Measurements from ENCODE around the gene ACBD7. TPM values are rescaled to one million over a fixed set of nuclear protein-coding genes. Genes with fewer than 3 reads are reported as not detected.

The ACBD7 gene
- total RNA-seq, 1 donor from 2014 or later = 1.6 TPM

GRCh38 chr10:15035385-15036301, 52.9 kb downstream of the ACBD7 start:
- Histone ChIP-seq H3K9me3 (ENCODE audit: control insufficient read depth in 3 of 3, low read length in 3 of 3) (no peaks in the 10 kb centered on the region), H3K4me1 (ENCODE audit: control insufficient read depth in 3 of 3, insufficient read depth in 3 of 3, low read length in 3 of 3) (no peaks in the 10 kb centered on the region), H3K27ac (ENCODE audit: low read depth, low read length) (no peak overlapping the region), H3K4me3 (ENCODE audit: low read length in 3 of 3) (no peak overlapping the region), H3K9ac (ENCODE audit: low read depth in 1 of 3, low read length in 3 of 3) (no peak overlapping the region), H3K27me3 (ENCODE audit: control insufficient read depth in 3 of 3, insufficient read depth in 3 of 3, low read length in 3 of 3) (no peaks in the 10 kb centered on the region), H3K36me3 (ENCODE audit: control insufficient read depth in 3 of 3, insufficient read depth in 3 of 3, low read length in 3 of 3) (no peaks in the 10 kb centered on the region)

GRCh38 chr10:15027741-15028140, 60.8 kb downstream of the ACBD7 start:
- H3K36me3 ChIP-seq (ENCODE audit: control insufficient read depth in 3 of 3, insufficient read depth in 3 of 3, low read length in 3 of 3) = no peaks in the 10 kb centered on the region
- H3K9ac ChIP-seq (ENCODE audit: low read depth in 1 of 3, low read length in 3 of 3) = no peak overlapping the region
- no peaks in the 10 kb centered on the region for H3K27me3 ChIP-seq (ENCODE audit: control insufficient read depth in 3 of 3, insufficient read depth in 3 of 3, low read length in 3 of 3)

More at GRCh38 chr10:15027741-15028140, 60.8 kb downstream of the ACBD7 start:
- H3K4me3 ChIP-seq (ENCODE audit: low read length in 3 of 3) = no peak overlapping the region
- H3K4me1 ChIP-seq (ENCODE audit: control insufficient read depth in 3 of 3, insufficient read depth in 3 of 3, low read length in 3 of 3) = no peaks in the 10 kb centered on the region
- H3K27ac ChIP-seq (ENCODE audit: low read depth, low read length) = no peak overlapping the region
- peaks cover 0 to 1% (median 0%) of the 10 kb centered on the region in 3 donors for H3K9me3 ChIP-seq (ENCODE audit: control insufficient read depth in 3 of 3, low read length in 3 of 3)

Other genes starting within 250 kb of the ACBD7 start
- 13.0 TPM for gene SUV39H2, start 209.9 kb downstream of the ACBD7 start, total RNA-seq
- gene DCLRE1C, start 134.7 kb downstream of the ACBD7 start, total RNA-seq = 4.7 TPM
- gene MEIG1, start 129.4 kb downstream of the ACBD7 start, total RNA-seq = not detected
- 1.0 TPM for gene OLAH, start 44.8 kb downstream of the ACBD7 start, total RNA-seq
- 6.3 TPM for gene RPP38, start 8.6 kb upstream of the ACBD7 start, total RNA-seq
- 14.6 TPM for gene NMT2, start 79.9 kb upstream of the ACBD7 start, total RNA-seq

All from skeletal muscle tissue (tissue), 4 donors.